OCI-LY3 (cell line): ENCODE data around the gene NINJ1.

ENCODE experiments used
- H2AFZ ChIP-seq: fragments of 200-600, 300-600 bp; shearing (Covaris generic); 2 replicates; pipeline ENCODE4 v1.6.0; 2014; ENCODE audit warnings: antibody characterized with exemption, low read depth, low read length
- H3K27ac ChIP-seq: fragments of 200-600, 300-600 bp; sonication (generic); 2 replicates; pipeline ENCODE4 v1.5.1; 2014; ENCODE audit warnings: mild to moderate bottlenecking, low read length, moderate library complexity, mixed read lengths
- H3K27me3 ChIP-seq: fragments of 200-600, 300-600 bp; sonication (generic); 2 replicates; pipeline ENCODE4 v1.6.1; 2014; ENCODE audit warnings: low read depth, low read length, mixed read lengths
- H3K36me3 ChIP-seq: fragments of 200-600, 300-600 bp; sonication (generic); replicated peaks from 2 replicates; pipeline ENCODE3; 2014; ENCODE audit warnings: low read depth, low read length, mixed read lengths
- H3K4me1 ChIP-seq: fragments of 300-600, 200-600 bp; sonication (generic); 2 replicates; pipeline ENCODE4 v1.6.1; 2014; ENCODE audit warnings: low read length, mixed read lengths
- H3K4me2 ChIP-seq: fragments of 200-600, 300-600 bp; sonication (generic); 2 replicates; pipeline ENCODE4 v1.6.1; 2014; ENCODE audit warnings: low read length, mixed read lengths
- H3K4me3 ChIP-seq: fragments of 300-600, 200-600 bp; sonication (generic); 2 replicates; pipeline ENCODE4 v1.5.1; 2014; ENCODE audit warnings: antibody characterized with exemption, mild to moderate bottlenecking, low read length, moderate library complexity
- H3K79me2 ChIP-seq: fragments of 300-600, 200-600 bp; shearing (Covaris generic); 2 replicates; pipeline ENCODE4 v1.6.1; 2014; ENCODE audit warnings: mild to moderate bottlenecking, low read length, mixed read lengths
- H3K9ac ChIP-seq: fragments of 300-600, 200-600 bp; shearing (Covaris generic); 2 replicates; pipeline ENCODE4 v1.6.0; 2014; ENCODE audit warnings: mild to moderate bottlenecking, low read length, moderate library complexity
- H3K9me3 ChIP-seq: fragments of 200-600, 300-600 bp; shearing (Covaris generic); 2 replicates; pipeline ENCODE4 v1.6.1; 2014; ENCODE audit warnings: low read length, mixed read lengths; ENCODE audit not compliant: insufficient read depth
- H4K20me1 ChIP-seq: fragments of 200-600, 300-600 bp; sonication (generic); 2 replicates; pipeline ENCODE4 v1.6.1; 2016; ENCODE audit warnings: low read length, mixed read lengths; ENCODE audit not compliant: insufficient read depth
- CTCF ChIP-seq: fragments of 200-600, 300-600 bp; sonication (generic); IDR thresholded peaks from 2 replicates; pipeline ENCODE4 v1.5.1; 2014; ENCODE audit warnings: antibody characterized with exemption, low read length, low read depth
- EZH2phosphoT487 ChIP-seq: fragments of 200-600 bp; shearing (Covaris generic); IDR thresholded peaks from 2 replicates; pipeline ENCODE4 v1.6.1; 2018; ENCODE audit warnings: antibody characterized with exemption, mixed run types, low read depth

NINJ1 gene

GRCh38 chr9:93180938-93181337 is 46.9 kb upstream of the NINJ1 start:
- Histone ChIP-seq H3K4me2 (no peak overlapping the region), H3K4me1 (no peaks in the 10 kb centered on the region), H3K9me3 (no peaks in the 10 kb centered on the region), H2AFZ (no peak overlapping the region), H4K20me1 (no peaks in the 10 kb centered on the region), H3K27me3 (no peaks in the 10 kb centered on the region), H3K27ac (no peak overlapping the region), H3K4me3 (no peak overlapping the region), H3K9ac (no peak overlapping the region), H3K79me2 (no peaks in the 10 kb centered on the region), H3K36me3 (no peaks in the 10 kb centered on the region)
- no peak for TF ChIP-seq CTCF
- no peak for TF ChIP-seq EZH2phosphoT487

- TF ChIP-seq CTCF, result no peak
- TF ChIP-seq EZH2phosphoT487, result no peak
- no peaks in the 10 kb centered on the region for H3K9me3 ChIP-seq
- no peaks in the 10 kb centered on the region for H3K4me1 ChIP-seq
- H3K79me2 ChIP-seq, result no peaks in the 10 kb centered on the region
- no peaks in the 10 kb centered on the region for H3K27me3 ChIP-seq
- H3K27ac ChIP-seq, result no peak overlapping the region
- no peak overlapping the region for H3K4me2 ChIP-seq
- no peak overlapping the region for H2AFZ ChIP-seq
- H4K20me1 ChIP-seq, result no peaks in the 10 kb centered on the region
- H3K36me3 ChIP-seq, result no peaks in the 10 kb centered on the region
- no peak overlapping the region for H3K4me3 ChIP-seq
- H3K9ac ChIP-seq, result no peak overlapping the region
Measured at GRCh38 chr9:93178851-93179786, 45.1 kb upstream of the NINJ1 start.

- no peaks in the 10 kb centered on the region for H4K20me1 ChIP-seq
- no peaks in the 10 kb centered on the region for H3K4me1 ChIP-seq
- H2AFZ ChIP-seq, result no peak overlapping the region
- H3K4me2 ChIP-seq, result no peak overlapping the region
- no peak overlapping the region for H3K4me3 ChIP-seq
- H3K9me3 ChIP-seq, result no peaks in the 10 kb centered on the region
- no peak overlapping the region for H3K9ac ChIP-seq
- H3K27me3 ChIP-seq, result 0 out of 2 replicates have a peak, but pooled peaks cover 3% of the 10 kb centered on the region
- no peak overlapping the region for H3K27ac ChIP-seq
- no peaks in the 10 kb centered on the region for H3K79me2 ChIP-seq
- TF ChIP-seq EZH2phosphoT487, result no peak
- TF ChIP-seq CTCF, result no peak
- no peaks in the 10 kb centered on the region for H3K36me3 ChIP-seq
Measured at GRCh38 chr9:93177676-93178075, 43.6 kb upstream of the NINJ1 start.

GRCh38 chr9:93174976-93175375 is 40.9 kb upstream of the NINJ1 start:
- Histone ChIP-seq H3K27ac (no peak overlapping the region), H3K79me2 (no peaks in the 10 kb centered on the region), H3K9ac (no peak overlapping the region), H3K4me2 (no peak overlapping the region), H3K4me3 (no peak overlapping the region), H3K9me3 (no peaks in the 10 kb centered on the region), H3K27me3 (0 out of 2 replicates have a peak, but pooled peaks cover 8% of the 10 kb centered on the region), H2AFZ (no peak overlapping the region), H3K36me3 (no peaks in the 10 kb centered on the region), H3K4me1 (no peaks in the 10 kb centered on the region), H4K20me1 (no peaks in the 10 kb centered on the region)
- TF ChIP-seq EZH2phosphoT487 (no peak), CTCF (no peak)
